GM13977 (cell line): ENCODE results near the gene CDKN1C.
A peak's percentile ranks its signal among the peaks of the same experiment; 100 is the strongest.

ENCODE experiments used
- DNase-seq: peaks from one replicate; pipeline ENCODE4 v3.0.0; 2012; ENCODE audit warnings: low spot score
- in situ Hi-C: fragments of 300-500 bp; cut with MboI; formaldehyde crosslinking; loops from one replicate; pipeline ENCODE4 v1.12.0; 2022; ENCODE audit warnings: low sequenced_read_pairs, low pct_unique_long_range_greater_than_20kb, mixed read lengths, inconsistent platforms; ENCODE audit not compliant: unreplicated experiment
- TF ChIP-seq, protein P1 (sequence below): IDR thresholded peaks from 2 replicates; pipeline ENCODE4 v1.5.1; 2012; ENCODE audit warnings: mild to moderate bottlenecking, control low read depth; ENCODE audit not compliant: insufficient read depth; ENCODE audit errors: extremely low read depth, missing control alignments

The CDKN1C gene

DNA sequence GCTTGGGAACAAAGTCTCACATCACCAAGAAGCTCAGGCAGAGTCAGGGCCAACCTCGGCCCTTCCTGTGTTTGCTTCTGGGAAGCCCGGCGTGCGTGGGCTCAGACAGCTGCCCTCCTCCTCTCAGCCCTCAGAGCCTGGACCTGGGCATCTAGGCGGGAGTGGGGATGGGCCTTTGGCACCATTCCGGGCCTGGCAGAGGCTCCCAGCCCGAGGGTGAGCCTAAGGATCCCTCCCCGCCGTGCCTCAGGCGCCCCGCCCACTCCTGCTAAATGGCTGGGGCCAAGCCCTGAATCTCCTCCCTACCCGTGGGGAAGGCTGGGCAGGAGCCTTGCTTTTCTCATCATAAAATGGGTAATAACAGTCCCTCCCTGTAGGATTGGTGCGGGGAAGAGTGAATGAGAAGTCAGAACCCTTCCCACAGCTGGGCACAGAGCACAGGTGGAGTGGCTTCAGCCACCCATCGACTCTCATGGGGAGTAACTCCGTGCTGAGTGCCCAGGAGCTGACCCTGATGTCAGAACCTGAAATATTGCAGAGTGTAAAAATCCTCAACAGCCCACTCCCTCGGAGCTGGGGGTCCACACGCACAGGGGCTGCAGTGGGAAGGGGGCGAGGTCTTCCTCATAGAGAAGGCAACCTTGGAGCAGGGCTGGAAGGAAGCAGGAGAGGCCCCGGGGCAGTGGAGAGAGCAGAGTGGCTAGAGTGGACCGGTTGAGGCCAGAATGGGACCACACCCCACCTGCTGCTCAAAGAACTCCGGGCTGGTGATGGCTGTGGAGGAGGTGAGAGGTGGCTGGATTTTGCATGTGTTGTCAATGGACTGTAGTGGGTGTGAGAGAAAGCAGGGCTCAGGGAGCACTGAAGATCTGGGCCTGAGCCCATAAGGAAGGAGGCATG lies 18.8 kb upstream of the CDKN1C start:
- TF ChIP-seq, protein P1, sequence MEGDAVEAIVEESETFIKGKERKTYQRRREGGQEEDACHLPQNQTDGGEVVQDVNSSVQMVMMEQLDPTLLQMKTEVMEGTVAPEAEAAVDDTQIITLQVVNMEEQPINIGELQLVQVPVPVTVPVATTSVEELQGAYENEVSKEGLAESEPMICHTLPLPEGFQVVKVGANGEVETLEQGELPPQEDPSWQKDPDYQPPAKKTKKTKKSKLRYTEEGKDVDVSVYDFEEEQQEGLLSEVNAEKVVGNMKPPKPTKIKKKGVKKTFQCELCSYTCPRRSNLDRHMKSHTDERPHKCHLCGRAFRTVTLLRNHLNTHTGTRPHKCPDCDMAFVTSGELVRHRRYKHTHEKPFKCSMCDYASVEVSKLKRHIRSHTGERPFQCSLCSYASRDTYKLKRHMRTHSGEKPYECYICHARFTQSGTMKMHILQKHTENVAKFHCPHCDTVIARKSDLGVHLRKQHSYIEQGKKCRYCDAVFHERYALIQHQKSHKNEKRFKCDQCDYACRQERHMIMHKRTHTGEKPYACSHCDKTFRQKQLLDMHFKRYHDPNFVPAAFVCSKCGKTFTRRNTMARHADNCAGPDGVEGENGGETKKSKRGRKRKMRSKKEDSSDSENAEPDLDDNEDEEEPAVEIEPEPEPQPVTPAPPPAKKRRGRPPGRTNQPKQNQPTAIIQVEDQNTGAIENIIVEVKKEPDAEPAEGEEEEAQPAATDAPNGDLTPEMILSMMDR, result no peak
- no peak for DNase-seq
- in situ Hi-C loops, result no loop called here

DNA sequence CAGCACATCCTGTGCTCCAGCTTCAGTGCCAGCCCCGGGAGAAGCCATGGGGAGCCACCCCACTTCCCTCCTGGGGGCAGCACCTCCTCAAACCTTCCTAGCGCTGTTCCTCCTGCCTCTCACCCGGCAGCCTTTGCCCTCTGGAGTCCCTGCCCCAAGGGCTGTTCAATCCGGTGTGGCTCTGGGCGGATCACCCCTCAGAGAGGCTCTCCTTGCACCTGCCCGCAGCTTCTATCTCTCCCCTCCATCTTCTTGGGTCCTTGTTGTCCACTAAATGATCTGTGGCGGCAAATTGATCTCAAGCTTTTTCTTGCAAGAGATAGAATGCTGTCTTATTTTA lies 18.1 kb upstream of the CDKN1C start:
- in situ Hi-C loops, result no loop called here
- TF ChIP-seq, protein P1, result no peak
- DNase-seq, result no peak

DNA sequence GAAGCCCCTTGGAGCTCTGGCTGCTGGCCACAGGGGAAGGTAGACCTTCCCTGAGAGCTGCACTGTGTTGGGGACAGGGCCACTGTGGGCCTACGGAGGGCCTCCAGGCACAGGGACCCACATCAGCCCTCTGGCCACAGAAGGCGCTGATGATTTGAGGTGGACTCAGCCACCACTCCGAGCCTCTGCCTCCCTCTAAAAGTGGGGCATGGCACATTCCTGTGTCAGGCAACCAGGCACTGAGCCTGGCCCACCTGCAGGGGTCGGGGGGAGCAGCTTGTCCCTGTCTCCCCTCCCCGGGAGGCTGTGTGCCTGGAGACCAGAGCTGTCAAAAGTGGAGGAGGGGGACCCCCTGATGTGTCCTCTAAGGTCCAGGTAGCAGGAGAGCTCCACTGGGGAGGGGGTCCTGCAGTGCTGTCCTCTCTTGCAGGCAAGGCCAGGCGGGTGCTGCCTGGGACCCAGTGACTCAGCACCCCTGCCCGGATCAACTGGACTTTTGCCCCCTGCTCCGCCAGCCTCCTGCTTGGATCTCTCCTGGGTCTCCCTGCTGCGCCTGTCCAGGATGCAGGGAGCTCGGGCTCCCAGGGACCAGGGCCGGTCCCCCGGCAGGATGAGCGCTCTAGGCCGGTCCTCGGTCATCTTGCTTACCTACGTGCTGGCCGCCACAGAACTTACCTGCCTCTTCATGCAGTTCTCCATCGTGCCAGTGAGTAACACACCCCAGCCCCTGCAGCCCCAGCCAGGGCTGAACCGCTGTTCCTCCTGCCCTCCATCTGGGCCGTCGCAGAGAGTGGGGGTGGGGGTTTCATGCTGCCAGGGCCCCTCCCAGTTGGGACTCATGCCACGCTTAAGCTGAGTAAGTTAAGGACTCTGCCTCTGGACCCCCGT lies 17.5 kb upstream of the CDKN1C start:
- TF ChIP-seq, protein P1, result no peak
- in situ Hi-C loops, result no loop called here
- DNase-seq, result no peak

DNA sequence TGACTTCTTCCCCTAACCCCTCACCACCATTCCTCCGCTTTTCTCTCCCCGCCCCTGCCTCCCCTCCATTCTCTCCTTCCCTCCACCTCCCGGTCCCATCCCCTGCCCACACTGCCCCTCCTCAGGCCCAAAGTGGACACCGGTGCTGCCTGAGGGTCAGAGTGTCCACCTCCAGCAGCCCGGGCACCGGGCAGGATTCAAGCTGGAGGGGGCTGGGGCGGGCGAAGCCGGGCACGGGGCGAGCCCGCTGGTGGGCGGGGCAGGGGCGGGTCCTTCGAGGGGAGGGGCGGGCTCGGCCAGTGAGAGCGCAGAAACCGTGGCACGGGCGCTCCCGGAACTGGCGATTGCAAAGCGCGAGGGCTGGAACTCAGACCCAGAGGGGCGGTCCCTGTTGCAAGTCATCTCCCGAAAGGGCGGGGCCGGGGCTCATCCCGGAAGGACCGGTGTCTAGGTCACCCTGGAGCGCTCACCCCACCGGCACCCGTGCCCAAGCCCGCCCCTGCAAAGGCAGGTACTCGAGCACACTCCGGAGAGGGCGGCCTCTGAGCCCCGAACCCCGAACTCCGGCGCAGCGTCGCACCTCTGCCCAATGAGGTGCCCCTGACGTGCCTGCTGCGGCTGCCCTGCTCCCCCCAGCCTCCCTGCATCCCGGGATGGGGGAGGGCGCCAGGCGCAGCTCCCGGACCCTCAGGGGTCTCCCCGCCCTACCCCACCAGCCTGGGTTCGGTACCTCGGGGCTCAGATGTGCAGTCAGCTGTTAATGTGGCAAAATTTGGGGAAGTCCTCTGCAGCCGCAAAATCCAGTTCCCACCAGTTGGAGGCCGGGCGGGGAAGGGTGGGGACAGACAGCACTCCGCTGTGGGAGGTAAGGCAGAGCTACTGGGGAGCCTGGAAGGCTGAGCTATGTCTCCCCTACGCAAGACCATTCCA lies 16.5 kb upstream of the CDKN1C start:
- TF ChIP-seq, protein P1, result no peak

DNA sequence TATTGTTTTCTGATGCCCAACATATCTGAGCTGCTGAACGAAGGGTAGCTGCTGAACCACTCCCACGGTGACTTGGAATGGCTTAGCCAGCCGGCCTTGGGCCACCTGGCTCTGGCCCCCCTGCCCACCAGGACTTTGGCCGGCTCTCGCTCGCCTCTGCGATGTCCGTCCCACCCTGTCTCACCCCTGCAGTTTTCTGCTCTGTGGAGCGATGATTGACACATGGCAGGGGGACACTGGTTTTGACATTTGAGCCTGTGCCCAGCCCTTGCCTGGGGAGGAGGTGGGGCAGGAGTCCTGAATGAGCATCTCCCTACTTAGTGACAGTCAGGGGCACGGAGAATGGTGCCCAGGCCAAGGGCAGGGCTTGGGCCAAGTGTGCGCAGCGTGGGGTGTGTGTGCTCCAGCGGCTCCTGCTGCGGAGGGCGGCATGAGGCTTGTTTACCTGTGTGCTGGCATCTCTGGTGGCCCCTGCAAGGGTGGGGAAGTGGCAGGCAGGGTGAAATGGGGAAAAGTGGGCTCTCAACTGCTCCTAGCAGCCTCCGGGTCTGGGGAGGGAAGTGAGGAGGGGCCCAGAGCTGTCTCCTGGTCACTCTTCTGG lies 15.7 kb upstream of the CDKN1C start:
- in situ Hi-C loops, result no loop called here
- TF ChIP-seq, protein P1, result no peak
- DNase-seq, result no peak

More for the DNA sequence above, 16.5 kb upstream of the CDKN1C start:
- in situ Hi-C loops, result no loop called here
- DNase-seq, result peak; percentile 99
